SK-N-MC (cell line): ENCODE measurements around the gene UBE2J1.

Source experiments
- EZH2 ChIP-seq: fragments of 200-600 bp; sonication (generic); IDR thresholded peaks from one replicate; pipeline ENCODE4 v1.6.1; 2017; ENCODE audit warnings: antibody characterized with exemption
- FOXP2 ChIP-seq: optimal IDR thresholded peaks from 2 replicates; pipeline ENCODE3; 2011; ENCODE audit warnings: mild to moderate bottlenecking, moderate library complexity; ENCODE audit not compliant: insufficient read depth; ENCODE audit errors: extremely low read length, control extremely low read depth
- POLR2AphosphoS5 ChIP-seq: IDR thresholded peaks from 2 replicates; pipeline ENCODE4 v1.6.1; 2012; ENCODE audit warnings: mild to moderate bottlenecking, low read depth, low read length, borderline replicate concordance

- no peak for TF ChIP-seq POLR2AphosphoS5
- TF ChIP-seq EZH2, result no peak
- TF ChIP-seq FOXP2, result no peak
Observed at GRCh38 chr6:89357390-89357789, 4.9 kb upstream of the UBE2J1 start.
